Measurements from ENCODE around the gene BRD3. TPM values are rescaled to one million over a fixed set of nuclear protein-coding genes. Genes with fewer than 3 reads are reported as not detected.

Gene BRD3
- total RNA-seq, 1 donor from 2014 or later = 48.7 TPM

DNA sequence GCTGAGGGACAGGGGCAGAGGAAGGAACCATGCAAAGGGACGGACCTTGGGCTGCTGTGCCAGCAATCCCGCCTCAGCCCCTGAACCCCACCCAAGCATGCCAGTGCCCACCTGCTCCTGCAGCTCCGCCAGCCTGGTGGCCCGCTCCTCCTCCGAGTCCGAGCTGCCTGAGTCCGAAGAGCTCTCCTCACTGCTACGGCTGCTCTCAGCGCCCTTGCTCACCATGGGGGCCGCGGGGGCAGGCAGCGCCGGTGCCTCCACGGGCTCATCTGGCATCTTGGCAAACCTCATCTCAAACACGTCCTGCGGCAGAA lies 26.2 kb downstream of the BRD3 start:
- no peaks in the 10 kb centered on the region for H3K27me3 Mint-ChIP-seq (ENCODE audit: low read depth)
- no peak for TF ChIP-seq CTCF (IDR thresholded peaks at IDR 0.05)
- no peaks in the 10 kb centered on the region for H3K4me1 Mint-ChIP-seq (ENCODE audit: low read depth)
- no peak overlapping the region for H3K27ac Mint-ChIP-seq (ENCODE audit: unreplicated experiment)
- H3K4me3 Mint-ChIP-seq (ENCODE audit: unreplicated experiment) = no peak overlapping the region
- DNase-seq (ENCODE audit: low spot score) = peak; percentile 84
- peaks cover 35% of the 10 kb centered on the region for H3K36me3 Mint-ChIP-seq (ENCODE audit: low read depth)
- peaks cover 10% of the 10 kb centered on the region for H3K9me3 Mint-ChIP-seq (ENCODE audit: low read depth)

DNA sequence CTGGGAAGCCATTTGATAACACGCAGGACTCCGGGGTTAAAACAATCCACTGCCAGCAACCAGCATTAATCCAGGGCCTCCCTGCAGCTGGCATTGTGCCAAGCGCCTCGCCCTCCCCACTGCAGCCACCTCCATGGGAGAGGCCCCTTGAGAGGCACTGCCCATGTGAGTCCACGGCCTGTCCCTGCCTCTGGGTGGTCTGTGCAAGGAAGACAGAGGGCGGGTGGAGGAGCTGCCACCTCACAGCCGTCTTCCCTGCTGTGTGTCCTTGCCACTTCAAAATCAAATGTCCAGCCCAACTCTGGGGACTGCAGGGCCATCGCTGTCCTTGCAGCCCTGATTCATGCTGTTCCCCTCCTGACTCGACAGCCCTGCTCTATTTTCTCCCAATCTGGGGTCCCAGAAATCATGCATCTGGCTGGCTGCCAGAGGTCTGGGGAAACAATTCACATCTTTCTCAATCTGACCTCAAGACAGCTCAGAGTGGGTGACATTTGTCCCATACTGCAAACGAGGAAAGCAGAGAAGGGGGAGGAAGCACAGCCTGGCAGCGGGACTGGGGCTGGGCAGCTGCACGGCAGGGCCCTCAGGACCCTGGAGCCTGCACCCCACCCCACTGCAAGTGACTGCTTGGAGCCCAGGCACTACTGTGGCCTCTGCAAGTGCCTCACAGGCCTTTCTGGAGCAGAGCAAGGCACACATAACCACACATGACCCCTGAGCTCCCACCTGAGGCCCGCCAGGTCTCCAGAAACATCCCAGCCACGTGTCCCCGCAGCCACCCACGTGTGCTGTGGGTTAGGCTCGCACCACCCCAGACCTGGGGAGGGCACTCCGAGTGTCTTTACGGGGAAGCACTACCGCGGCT lies 26.8 kb downstream of the BRD3 start:
- Mint-ChIP-seq H3K9me3 (ENCODE audit: low read depth) (peaks cover 10% of the 10 kb centered on the region), H3K4me1 (ENCODE audit: low read depth) (no peaks in the 10 kb centered on the region), H3K36me3 (ENCODE audit: low read depth) (peaks cover 38% of the 10 kb centered on the region), H3K27ac (ENCODE audit: unreplicated experiment) (no peak overlapping the region), H3K4me3 (ENCODE audit: unreplicated experiment) (no peak overlapping the region), H3K27me3 (ENCODE audit: low read depth) (no peaks in the 10 kb centered on the region)
- DNase-seq (ENCODE audit: low spot score) = peak; percentile 66
- no peak for TF ChIP-seq CTCF (IDR thresholded peaks at IDR 0.05)

DNA sequence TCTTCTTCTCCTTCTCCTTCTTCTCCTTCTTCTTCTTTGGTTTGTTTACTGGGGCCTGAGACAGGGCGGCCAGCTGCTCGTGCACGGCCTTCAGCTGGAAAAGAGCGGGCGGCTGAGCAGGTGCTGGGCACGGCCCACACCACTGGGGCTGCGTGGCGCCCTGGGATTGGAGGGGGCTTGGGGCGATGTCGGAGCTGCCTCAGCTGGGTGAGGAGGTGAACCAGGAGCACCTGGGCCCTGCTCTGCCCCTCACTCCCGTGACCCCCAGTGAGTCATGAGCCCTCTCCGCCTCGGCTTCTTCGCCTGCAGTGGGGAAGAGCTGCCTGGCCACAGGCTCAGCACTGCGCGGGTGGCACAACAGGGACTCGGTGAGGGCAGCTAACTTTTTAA lies 27.7 kb downstream of the BRD3 start:
- H3K9me3 Mint-ChIP-seq (ENCODE audit: low read depth) = peaks cover 10% of the 10 kb centered on the region
- no peak for TF ChIP-seq CTCF (IDR thresholded peaks at IDR 0.05)
- DNase-seq (ENCODE audit: low spot score) = peak; percentile 84
- H3K4me1 Mint-ChIP-seq (ENCODE audit: low read depth) = no peaks in the 10 kb centered on the region
- H3K4me3 Mint-ChIP-seq (ENCODE audit: unreplicated experiment) = no peak overlapping the region
- no peaks in the 10 kb centered on the region for H3K27me3 Mint-ChIP-seq (ENCODE audit: low read depth)
- no peak overlapping the region for H3K27ac Mint-ChIP-seq (ENCODE audit: unreplicated experiment)
- H3K36me3 Mint-ChIP-seq (ENCODE audit: low read depth) = peaks cover 43% of the 10 kb centered on the region

- Mint-ChIP-seq H3K36me3 (ENCODE audit: low read depth) (peaks cover 43% of the 10 kb centered on the region), H3K27me3 (ENCODE audit: low read depth) (no peaks in the 10 kb centered on the region), H3K9me3 (ENCODE audit: low read depth) (peaks cover 10% of the 10 kb centered on the region), H3K4me3 (ENCODE audit: unreplicated experiment) (no peak overlapping the region), H3K27ac (ENCODE audit: unreplicated experiment) (peak overlapping the region; percentile 36), H3K4me1 (ENCODE audit: low read depth) (no peaks in the 10 kb centered on the region)
- DNase-seq (ENCODE audit: low spot score) = peak; percentile 82
- TF ChIP-seq CTCF (IDR thresholded peaks at IDR 0.05) = no peak
These were observed 28.2 kb downstream of the BRD3 start for GRCh38 chr9:134039386-134040175.

DNA sequence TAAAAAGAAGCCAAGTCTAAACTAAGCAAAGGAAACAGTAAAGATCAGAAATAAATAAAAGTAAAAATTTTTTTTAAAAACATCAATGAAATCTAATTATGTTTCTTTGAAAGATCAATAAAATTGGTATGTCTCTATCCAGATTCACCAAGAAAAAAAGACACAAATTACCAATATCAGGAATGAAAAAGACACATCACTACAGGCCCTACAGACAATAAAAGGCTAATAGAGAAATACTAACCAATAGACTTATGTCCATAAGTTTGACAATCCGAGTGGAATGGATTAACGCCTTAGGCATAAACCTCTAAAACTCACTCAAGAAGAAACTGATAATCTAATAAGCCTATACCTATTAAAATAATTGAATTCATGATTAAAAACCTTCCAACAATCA lies 30.2 kb downstream of the BRD3 start:
- no peak overlapping the region for H3K4me3 Mint-ChIP-seq (ENCODE audit: unreplicated experiment)
- H3K4me1 Mint-ChIP-seq (ENCODE audit: low read depth) = no peaks in the 10 kb centered on the region
- H3K36me3 Mint-ChIP-seq (ENCODE audit: low read depth) = peaks cover 49% of the 10 kb centered on the region
- DNase-seq (ENCODE audit: low spot score) = no peak
- H3K9me3 Mint-ChIP-seq (ENCODE audit: low read depth) = peaks cover 10% of the 10 kb centered on the region
- no peaks in the 10 kb centered on the region for H3K27me3 Mint-ChIP-seq (ENCODE audit: low read depth)
- no peak overlapping the region for H3K27ac Mint-ChIP-seq (ENCODE audit: unreplicated experiment)
- TF ChIP-seq CTCF (IDR thresholded peaks at IDR 0.05) = no peak

All from chondrocyte (in vitro differentiated cells).